ENCODE results near the gene SGMS2.
"Not testable (repeated sequence)": the region's sequence is repeated elsewhere in the genome, so short reads cannot be mapped to it uniquely, and the experiment has no call there.

The SGMS2 gene

DNA sequence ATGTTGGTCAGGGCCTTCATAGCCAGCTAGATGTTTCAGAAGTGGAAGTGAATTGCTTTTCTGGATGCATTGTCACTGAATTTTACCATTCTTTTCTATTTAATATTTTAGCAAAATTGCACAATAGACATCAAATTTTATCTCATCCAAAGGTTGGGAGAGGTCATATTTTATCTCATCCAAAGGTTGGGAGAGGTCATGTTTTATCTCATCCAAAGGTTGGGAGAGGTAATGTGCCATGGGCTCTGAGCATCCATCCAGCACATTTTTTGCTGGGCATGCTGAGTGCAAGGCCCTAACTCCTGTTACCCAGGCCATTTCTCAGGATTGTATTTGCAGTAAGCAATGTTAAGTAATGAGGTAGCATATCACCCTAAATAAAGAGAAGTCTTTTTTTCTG is 91.9 kb downstream of the SGMS2 start:
- no peak for DNase-seq

DNA sequence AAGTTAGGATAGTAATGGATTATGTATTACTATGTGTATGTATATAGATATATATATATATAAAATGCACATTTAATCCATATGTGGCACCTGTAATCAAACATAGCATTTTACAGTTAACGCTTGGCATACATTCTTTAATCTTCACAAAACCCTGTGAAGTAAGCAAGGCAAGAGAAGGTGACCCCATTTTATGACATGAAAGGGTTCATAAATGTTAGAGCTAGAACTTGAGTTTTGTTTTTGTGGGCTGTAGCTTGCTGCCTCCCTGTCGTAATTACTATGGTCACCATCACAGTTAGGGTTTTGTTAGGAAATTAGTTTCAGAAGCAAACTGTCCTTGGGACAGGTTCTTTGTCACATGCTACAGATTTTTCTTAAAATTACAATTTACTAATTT is 92.8 kb downstream of the SGMS2 start:
- no peak for DNase-seq

DNA sequence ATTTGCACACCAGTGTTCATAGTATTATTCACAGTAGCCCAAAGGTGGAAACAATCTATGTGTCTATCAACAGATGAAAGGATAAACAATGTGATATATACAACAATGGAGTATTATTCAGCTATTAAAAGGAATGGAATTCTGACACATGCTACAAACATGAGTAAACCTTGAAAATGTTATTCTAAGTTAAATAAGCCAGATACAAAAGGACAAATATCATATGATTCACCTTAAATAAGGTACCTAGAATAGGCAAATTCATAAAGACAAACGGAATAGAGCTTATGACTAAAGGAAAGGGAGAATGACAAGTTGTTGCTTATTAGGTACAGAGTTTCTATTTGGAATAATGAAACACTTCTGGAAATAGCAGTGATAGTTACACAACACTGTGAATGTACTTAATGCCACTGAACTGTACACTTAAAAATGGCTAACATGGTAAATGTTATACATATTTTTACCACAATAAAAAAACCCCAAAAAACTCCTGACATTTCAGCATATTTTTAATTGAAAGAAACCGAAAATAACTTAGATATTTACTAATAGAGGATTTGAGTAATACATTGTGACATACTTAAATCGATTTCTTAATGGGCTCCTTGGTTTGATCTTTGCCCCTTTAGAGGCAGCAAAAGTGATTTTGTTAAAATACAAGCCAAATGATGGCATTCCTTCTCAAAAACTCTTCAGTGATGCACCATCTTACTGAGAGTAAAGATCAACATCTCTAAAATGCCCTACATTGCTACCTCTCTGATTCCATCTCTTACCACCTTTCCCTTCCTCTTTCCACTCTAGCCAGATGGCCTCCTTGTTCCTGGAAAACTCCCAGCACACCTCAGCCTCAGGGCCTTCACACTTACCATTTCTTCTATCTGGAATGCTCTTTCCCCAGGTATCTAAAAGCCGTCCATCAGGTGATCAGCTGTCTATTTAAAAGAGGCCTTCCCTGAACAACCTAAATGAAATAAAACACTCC is 98.0 kb downstream of the SGMS2 start:
- no peak for DNase-seq

DNA sequence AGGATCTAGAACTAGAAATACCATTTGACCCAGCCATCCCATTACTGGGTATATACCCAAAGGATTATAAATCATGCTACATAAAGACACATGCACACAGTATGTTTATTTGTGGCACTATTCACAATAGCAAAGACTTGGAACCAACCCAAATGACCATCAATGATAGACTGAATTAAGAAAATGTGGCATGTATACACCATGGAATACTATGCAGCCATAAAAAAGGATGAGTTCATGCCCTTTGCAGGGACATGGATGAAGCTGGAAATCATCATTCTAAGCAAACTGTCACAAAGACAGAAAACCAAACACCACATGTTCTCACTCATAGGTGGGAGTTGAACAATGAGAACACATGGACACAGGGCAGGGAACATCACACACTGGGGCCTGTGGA is 101.0 kb downstream of the SGMS2 start:
- DNase-seq, result not testable (repeated sequence)

DNA sequence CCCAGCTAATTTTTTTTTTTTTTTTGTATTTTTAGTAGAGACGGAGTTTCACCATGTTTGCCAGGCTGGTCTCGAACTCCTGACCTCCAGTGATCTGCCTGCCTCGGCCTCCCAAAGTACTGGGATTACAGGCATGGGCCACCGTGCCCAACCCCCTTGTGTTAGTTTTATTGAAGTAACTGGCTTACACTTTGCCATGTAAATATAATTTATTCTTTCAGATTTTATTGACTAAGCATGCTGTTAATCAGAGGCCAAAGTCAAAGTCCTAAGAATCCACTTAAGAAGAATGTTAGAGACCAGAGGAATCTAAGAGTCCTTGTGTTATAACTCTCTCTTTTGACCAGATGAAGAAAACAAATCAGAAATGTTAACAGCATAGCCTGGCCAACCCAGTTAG is 102.1 kb downstream of the SGMS2 start:
- DNase-seq, result not testable (repeated sequence)

DNA sequence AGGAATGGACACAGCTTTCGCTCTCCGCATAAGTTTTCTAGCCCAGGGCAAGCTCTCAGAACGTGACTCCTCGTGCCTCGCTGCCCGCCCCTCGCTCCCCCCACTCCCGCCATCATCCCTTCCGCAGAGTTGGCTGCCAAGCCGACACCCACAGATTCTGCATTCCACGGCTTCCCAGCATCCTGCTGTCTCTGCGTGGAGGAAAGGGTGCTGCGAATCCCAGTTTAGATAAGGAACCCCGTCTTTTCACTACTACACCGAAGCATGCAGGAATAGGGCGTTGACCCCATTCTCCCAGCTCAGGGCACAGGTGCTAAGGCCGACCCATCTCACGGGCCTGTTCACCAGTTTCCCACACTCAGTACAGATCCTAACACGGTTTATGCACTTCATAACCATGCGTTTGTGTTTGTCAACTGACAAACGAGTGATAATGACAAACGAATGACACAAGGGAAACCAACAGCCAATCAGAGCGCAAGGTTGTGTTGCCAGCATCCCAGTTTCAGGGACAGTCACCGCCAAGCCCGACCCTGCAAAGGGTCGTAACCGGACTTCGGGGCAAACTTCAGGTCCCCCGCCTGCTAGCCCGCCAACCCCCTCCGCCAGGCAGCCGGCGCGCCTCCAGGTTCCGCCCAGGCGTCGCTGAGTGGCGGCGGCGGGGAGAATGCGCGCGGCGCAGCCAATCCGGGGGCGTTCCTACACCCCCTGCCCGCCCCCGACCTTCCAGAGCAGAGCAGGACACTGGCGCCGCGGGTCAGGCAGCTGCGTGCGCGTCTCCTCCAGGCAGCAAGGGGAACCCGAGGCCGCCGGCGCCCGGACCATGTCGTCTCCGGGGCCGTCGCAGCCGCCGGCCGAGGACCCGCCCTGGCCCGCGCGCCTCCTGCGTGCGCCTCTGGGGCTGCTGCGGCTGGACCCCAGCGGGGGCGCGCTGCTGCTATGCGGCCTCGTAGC is 106.4 kb downstream of the SGMS2 start, which contains the start of gene CYP2U1:
CYP2U1 (plus strand) TSS at position 729 of the 954 bp plus-strand sequence; CDS start at position 824, 95 bp downstream.
- no peak for DNase-seq

DNA sequence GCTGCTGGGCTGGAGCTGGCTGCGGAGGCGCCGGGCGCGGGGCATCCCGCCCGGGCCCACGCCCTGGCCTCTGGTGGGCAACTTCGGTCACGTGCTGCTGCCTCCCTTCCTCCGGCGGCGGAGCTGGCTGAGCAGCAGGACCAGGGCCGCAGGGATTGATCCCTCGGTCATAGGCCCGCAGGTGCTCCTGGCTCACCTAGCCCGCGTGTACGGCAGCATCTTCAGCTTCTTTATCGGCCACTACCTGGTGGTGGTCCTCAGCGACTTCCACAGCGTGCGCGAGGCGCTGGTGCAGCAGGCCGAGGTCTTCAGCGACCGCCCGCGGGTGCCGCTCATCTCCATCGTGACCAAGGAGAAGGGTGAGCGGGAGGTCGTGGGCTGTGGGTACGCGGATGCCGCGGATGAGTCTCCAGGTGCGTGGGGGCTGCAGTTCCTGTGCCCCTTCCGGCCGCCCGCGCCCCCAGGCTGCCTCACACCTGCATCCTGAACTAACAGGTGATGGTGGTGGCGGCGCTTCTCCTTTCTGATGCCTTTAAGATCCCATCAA is 107.1 kb downstream of the SGMS2 start:
- no peak for DNase-seq

DNA sequence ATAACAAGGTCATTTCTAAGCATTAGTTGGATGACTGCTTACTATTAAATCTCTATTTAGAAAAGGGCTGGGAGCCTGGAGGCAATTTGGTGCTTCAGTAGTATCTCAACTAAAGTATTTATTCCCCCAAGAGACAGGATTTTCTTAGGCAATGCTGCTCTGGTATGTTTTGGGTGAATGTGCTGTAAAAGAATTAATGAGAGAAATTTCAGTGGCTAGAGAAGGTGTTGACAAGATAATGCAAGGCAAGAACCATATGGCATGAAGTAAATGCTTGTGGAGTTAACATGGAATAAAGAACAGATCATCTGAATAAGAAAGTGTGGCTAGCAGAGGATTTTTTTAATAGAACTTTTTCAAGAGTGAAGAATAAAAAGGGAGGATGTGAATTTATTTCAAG is 110.5 kb downstream of the SGMS2 start:
- no peak for DNase-seq

DNA sequence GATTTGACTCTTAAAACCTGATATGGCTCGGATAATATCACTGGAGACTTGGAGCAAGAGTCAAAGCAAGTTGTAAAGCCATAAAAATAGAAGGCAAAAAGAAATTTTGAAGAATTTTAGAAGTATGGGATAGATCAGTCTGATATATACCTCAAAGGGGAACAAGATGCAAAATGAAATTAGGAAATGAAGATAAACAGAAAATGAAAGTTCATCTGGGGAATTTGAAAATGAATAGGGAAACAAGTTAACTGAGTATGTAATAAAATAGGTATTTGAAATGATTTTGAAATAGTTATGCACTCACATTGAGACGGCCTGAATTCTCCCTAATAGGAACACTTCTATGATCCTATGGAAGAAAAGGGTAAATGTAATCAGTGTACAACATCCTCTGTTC is 112.3 kb downstream of the SGMS2 start:
- no peak for DNase-seq

DNA sequence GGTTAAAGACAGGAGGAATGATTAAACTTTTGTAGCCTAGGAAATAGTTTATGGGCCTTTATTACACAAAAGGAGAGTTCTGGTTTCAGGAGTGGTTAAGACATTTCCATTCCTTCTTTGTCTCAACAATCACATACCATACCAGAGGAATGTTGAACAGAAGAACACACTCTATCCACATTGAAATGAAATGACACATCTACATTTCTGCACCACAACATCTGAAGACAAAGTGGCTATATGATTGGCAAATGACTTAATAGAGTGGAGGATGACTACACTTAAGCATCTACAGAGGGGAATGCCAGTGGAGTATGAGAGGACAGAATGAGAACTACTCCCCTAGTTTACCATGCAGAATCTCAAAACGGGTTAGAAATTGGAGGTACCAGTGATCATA is 114.6 kb downstream of the SGMS2 start:
- DNase-seq, result no peak

DNA sequence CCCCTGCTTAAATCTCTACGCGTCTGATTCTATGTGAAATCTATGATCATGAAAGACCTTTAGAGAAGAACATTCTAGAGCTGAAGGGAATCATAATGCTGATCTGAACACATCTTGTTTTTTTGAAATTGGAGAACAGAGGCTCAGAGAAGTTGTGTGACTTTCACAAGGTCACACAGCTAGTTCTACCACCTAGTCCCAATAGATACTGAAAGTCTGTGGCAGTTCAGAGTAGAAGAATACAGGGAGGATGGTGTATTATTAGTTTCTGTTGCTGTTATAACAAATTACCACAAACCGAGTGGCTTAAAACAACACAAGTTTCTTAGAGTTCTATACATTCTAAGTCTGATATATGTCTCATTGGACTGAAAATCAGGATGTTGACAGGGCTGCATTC is 121.1 kb downstream of the SGMS2 start:
- DNase-seq, result no peak

DNA sequence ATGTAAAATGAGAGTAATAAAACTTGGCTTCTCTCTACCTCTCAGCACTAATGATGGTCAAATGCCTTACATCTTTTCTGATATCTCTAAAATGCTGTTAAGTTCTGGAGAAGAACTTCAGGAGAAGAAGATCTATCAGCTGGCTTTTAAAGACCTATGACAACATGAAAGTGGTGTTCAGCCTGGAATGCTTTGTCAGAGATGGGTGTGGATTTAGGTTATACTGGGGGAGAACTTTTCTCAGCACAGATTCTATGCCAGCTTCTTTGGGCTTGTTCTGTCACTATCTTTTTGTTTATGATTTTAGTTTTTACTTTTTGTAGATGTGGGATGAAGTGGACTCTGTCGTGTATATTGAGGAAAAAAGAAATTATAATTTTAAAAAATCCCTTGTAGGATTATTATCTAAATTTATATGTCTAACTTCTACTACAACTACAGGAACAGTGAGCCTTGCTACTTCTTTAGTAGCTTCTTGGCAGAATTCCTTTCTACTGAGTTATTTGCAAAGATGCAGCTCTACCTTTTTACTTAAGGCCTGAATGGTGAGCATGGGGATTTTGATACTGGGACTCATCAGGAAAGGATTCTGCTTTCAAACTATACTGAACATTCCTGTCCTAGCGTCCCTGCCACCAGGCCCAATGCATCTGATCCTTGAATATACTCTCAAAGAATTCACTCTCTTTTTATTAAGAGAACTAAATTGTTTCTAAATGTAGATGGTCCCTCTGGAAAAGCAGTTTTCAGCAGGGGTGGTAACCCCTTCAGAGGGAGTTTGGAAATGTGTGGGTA is 126.2 kb downstream of the SGMS2 start:
- no peak for DNase-seq

DNA sequence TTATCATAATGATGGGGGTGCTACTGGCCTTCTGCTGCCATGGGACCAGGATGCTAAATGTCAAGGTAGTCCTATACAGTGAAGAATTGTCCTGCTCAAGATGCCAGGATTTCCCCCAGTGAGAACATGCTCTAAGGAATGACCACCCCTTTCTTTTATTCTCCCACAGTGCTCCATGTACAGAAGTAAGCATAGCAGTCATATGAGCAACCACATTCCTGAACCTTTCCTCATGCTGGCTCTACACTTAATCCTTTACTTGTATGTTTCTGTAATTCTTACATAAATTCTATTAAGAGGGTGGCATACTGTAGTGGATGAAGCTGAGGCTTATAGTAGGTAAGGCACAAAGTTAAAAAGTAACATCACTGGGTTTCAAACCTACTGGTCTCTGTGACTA is 126.8 kb downstream of the SGMS2 start:
- DNase-seq, result no peak

DNA sequence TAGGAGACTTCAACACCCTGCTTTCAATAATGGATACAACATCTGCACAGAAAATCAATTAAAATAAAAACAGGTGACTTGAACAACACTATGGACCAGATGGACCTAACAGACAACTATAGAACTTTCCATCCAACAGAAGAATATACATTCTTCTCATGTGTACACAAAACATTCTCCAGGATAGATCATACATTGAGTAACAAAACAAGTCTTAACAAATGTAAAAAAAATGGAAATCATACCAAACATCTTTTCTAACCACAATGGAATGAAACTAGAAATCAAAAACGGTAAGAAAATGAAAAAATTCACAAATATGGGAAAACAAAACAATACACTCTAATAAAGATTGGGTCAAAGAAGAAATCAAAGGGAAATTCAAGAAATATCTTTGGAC is 131.3 kb downstream of the SGMS2 start:
- DNase-seq, result no peak

All from NCI-H2029 treated with DMSO at 0.1 percent for 48 hours (cell line).